H4 (cell line): Measurements from ENCODE around the gene GALNTL6. TPM values are rescaled to one million over a fixed set of nuclear protein-coding genes. Genes with fewer than 3 reads are reported as not detected.
"Not testable (repeated sequence)": the region's sequence is repeated elsewhere in the genome, so short reads cannot be mapped to it uniquely, and the experiment has no call there.

Experiments used
- DNase-seq: peaks from one replicate; pipeline ENCODE4 v3.0.0-alpha.2; 2015; ENCODE audit warnings: low spot score
- total RNA-seq: library from RNA; depleted of rRNA; stranded (reverse); fragments of >200 nt; shearing (Covaris generic); gene quantifications from 2 replicates; pipeline ENCODE4 v1.2.3, GENCODE V29; 2014

GALNTL6 gene
- total RNA-seq, 1 experiment from 2014 or later = not detected

- no peak for DNase-seq
Observed at GRCh38 chr4:172938072-172938829, 1125.0 kb downstream of the GALNTL6 start.

- DNase-seq = no peak
Observed at GRCh38 chr4:172938870-172939269, 1125.7 kb downstream of the GALNTL6 start.

- DNase-seq = no peak
Observed at GRCh38 chr4:172942840-172943239, 1129.6 kb downstream of the GALNTL6 start.

GRCh38 chr4:172945611-172946010, 1132.4 kb downstream of the GALNTL6 start:
- no peak for DNase-seq

- no peak for DNase-seq
Observed at GRCh38 chr4:172946503-172946902, 1133.3 kb downstream of the GALNTL6 start.

GRCh38 chr4:172947594-172947993, 1134.4 kb downstream of the GALNTL6 start:
- no peak for DNase-seq

GRCh38 chr4:172950990-172951389, 1137.8 kb downstream of the GALNTL6 start:
- no peak for DNase-seq

- DNase-seq = no peak
Observed at GRCh38 chr4:172951679-172952451, 1138.7 kb downstream of the GALNTL6 start.

- no peak for DNase-seq
Observed at GRCh38 chr4:172953896-172954568, 1140.8 kb downstream of the GALNTL6 start.

GRCh38 chr4:172956340-172956739, 1143.1 kb downstream of the GALNTL6 start:
- not testable (repeated sequence) for DNase-seq

- DNase-seq = no peak
Observed at GRCh38 chr4:172957216-172957615, 1144.0 kb downstream of the GALNTL6 start.

GRCh38 chr4:172962564-172963353, 1149.6 kb downstream of the GALNTL6 start:
- DNase-seq = peak; percentile 97

GRCh38 chr4:172963498-172964294, 1150.5 kb downstream of the GALNTL6 start:
- DNase-seq = no peak

GRCh38 chr4:172970189-172970588, 1157.0 kb downstream of the GALNTL6 start:
- not testable (repeated sequence) for DNase-seq

GRCh38 chr4:172974586-172974985, 1161.4 kb downstream of the GALNTL6 start:
- no peak for DNase-seq

GRCh38 chr4:172975651-172976229, 1162.5 kb downstream of the GALNTL6 start:
- DNase-seq = no peak

- not testable (repeated sequence) for DNase-seq
Observed at GRCh38 chr4:172977491-172978041, 1164.4 kb downstream of the GALNTL6 start.

GRCh38 chr4:172978848-172979247, 1165.6 kb downstream of the GALNTL6 start:
- no peak for DNase-seq

GRCh38 chr4:172979332-172979731, 1166.1 kb downstream of the GALNTL6 start:
- no peak for DNase-seq

- DNase-seq = no peak
Observed at GRCh38 chr4:172980219-172980618, 1167.0 kb downstream of the GALNTL6 start.
